Measurements from ENCODE around the gene CNTN5. TPM values are rescaled to one million over a fixed set of nuclear protein-coding genes. Genes with fewer than 3 reads are reported as not detected.

The CNTN5 gene
- total RNA-seq, 1 donor from 2014 or later, result not detected

DNA sequence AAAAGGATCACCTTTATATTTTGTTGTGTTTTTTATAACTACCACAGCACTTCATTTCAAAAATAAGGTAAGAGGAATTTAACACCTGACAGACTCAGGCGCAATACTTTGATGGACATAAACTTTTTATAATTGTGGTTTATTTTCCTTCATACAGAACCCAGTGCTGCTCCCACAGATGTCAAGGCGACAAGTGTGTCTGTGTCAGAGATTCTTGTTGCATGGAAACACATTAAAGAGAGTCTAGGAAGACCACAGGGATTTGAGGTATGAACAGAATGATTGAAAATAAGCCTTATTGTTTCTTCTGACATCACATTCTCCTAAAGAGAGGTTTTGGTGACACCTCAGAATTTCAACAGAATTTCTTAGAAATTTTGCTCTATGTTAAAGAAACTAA, 1287.5 kb downstream of the CNTN5 start:
- no peaks in the 10 kb centered on the region for H3K9me3 Mint-ChIP-seq (ENCODE audit: low read depth)
- H3K4me1 Mint-ChIP-seq (ENCODE audit: low read depth), result no peaks in the 10 kb centered on the region
- no peaks in the 10 kb centered on the region for H3K36me3 Mint-ChIP-seq (ENCODE audit: low read depth)
- no peak for DNase-seq (ENCODE audit: low spot score)
- no peak overlapping the region for H3K4me3 Mint-ChIP-seq (ENCODE audit: unreplicated experiment)
- peaks cover 20% of the 10 kb centered on the region for H3K27me3 Mint-ChIP-seq (ENCODE audit: low read depth)
- H3K27ac Mint-ChIP-seq (ENCODE audit: unreplicated experiment), result no peak overlapping the region
- TF ChIP-seq, protein P1, sequence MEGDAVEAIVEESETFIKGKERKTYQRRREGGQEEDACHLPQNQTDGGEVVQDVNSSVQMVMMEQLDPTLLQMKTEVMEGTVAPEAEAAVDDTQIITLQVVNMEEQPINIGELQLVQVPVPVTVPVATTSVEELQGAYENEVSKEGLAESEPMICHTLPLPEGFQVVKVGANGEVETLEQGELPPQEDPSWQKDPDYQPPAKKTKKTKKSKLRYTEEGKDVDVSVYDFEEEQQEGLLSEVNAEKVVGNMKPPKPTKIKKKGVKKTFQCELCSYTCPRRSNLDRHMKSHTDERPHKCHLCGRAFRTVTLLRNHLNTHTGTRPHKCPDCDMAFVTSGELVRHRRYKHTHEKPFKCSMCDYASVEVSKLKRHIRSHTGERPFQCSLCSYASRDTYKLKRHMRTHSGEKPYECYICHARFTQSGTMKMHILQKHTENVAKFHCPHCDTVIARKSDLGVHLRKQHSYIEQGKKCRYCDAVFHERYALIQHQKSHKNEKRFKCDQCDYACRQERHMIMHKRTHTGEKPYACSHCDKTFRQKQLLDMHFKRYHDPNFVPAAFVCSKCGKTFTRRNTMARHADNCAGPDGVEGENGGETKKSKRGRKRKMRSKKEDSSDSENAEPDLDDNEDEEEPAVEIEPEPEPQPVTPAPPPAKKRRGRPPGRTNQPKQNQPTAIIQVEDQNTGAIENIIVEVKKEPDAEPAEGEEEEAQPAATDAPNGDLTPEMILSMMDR (IDR thresholded peaks at IDR 0.05), result no peak

DNA sequence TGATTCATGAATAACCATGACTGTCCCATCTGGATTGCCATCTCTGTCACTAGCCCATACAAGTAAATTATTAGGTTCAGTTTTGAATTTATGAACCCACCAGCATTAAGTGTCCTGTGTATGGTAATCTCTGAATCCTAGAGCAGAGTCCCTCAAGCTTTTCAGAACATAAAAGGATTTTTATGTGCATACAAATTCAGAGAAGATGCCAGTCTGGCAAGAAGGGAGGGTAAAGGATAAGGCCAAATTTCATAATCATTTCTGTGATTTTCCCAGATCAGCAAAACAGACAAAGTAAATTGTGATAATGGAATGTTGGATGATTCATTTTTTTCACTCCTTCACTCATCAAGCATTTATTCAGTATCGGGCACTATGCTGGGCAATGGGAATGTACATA, 1295.2 kb downstream of the CNTN5 start:
- Mint-ChIP-seq H3K36me3 (ENCODE audit: low read depth) (no peaks in the 10 kb centered on the region), H3K27me3 (ENCODE audit: low read depth) (peaks cover 22% of the 10 kb centered on the region), H3K4me1 (ENCODE audit: low read depth) (no peaks in the 10 kb centered on the region), H3K4me3 (ENCODE audit: unreplicated experiment) (no peak overlapping the region), H3K9me3 (ENCODE audit: low read depth) (peaks cover 6% of the 10 kb centered on the region), H3K27ac (ENCODE audit: unreplicated experiment) (no peak overlapping the region)
- TF ChIP-seq, protein P1 (IDR thresholded peaks at IDR 0.05), result no peak
- no peak for DNase-seq (ENCODE audit: low spot score)

DNA sequence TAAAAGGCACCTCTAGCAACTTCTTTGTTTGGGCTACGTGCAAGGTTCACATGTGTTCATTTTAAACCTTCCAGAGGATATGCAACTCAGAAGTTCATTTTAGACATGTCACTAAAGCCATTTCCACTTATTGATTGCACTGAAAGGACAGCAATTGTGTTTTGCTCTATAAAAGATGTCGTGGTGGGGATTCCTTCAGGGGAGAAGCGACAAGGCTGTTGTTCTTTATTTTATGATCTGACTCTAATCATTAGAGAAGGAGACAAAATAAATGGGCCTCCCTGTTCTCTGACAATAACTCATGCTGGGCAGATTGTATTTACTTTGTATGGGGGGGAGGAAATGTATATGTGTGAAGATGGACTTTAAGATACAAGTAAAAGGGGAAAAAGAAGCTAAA, 1296.2 kb downstream of the CNTN5 start:
- peaks cover 18% of the 10 kb centered on the region for H3K27me3 Mint-ChIP-seq (ENCODE audit: low read depth)
- no peak overlapping the region for H3K4me3 Mint-ChIP-seq (ENCODE audit: unreplicated experiment)
- peaks cover 6% of the 10 kb centered on the region for H3K9me3 Mint-ChIP-seq (ENCODE audit: low read depth)
- TF ChIP-seq, protein P1 (IDR thresholded peaks at IDR 0.05), result no peak
- no peak for DNase-seq (ENCODE audit: low spot score)
- H3K4me1 Mint-ChIP-seq (ENCODE audit: low read depth), result no peaks in the 10 kb centered on the region
- no peak overlapping the region for H3K27ac Mint-ChIP-seq (ENCODE audit: unreplicated experiment)
- no peaks in the 10 kb centered on the region for H3K36me3 Mint-ChIP-seq (ENCODE audit: low read depth)

DNA sequence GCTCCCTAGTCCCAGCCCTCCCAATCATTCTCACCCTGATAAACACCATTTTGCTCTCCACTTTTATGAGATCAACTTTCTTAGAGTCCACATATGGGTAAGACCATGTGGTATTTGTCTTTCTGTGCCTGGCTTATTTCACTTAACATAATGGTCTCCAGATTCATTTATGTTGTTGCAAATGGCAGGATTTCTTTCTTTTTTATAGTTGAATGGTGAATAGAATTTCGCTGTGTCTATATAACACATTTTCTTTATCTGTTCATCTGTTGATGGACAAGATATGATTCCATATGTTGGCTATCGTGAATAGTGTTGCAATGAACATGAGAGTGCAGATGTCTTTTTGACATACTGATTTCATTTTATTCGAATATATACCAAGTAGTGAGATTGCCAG, 1298.9 kb downstream of the CNTN5 start:
- TF ChIP-seq, protein P1 (IDR thresholded peaks at IDR 0.05), result no peak
- peaks cover 12% of the 10 kb centered on the region for H3K27me3 Mint-ChIP-seq (ENCODE audit: low read depth)
- peaks cover 6% of the 10 kb centered on the region for H3K9me3 Mint-ChIP-seq (ENCODE audit: low read depth)
- H3K27ac Mint-ChIP-seq (ENCODE audit: unreplicated experiment), result no peak overlapping the region
- no peaks in the 10 kb centered on the region for H3K36me3 Mint-ChIP-seq (ENCODE audit: low read depth)
- DNase-seq (ENCODE audit: low spot score), result no peak
- H3K4me3 Mint-ChIP-seq (ENCODE audit: unreplicated experiment), result no peak overlapping the region
- H3K4me1 Mint-ChIP-seq (ENCODE audit: low read depth), result no peaks in the 10 kb centered on the region

DNA sequence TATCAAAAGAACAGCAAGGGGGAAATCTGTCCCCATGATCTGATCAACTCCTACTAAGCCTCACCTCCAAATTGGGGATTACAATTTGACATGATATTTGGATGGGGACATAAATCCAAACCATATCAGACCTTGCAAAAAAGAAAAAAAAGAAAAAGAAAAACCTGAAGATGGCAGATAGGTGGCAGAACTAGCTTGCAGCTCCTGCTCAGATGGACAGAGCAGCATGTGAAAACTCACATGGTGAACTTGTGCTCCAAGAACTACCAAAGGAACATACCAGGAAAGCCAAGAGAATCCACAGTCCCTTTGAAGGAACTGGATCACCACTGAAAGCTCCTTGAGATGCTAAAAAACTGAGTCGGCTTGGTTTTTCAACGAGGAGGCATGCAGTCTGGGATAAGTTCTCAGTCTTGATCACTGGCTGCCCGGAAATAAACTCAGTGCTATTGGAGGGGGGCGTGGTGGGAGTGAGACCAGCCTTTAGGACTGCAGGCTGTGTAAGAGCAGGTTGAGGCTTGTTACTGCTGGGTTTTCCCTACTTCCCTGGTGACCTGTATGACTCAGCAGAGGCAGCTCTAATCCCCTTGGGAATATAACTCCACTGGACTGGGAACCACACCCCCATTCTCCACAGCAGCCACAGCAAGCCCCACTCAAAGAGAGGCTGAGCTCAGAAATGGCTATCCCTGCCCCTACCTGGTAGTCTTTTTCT, 1308.0 kb downstream of the CNTN5 start:
- DNase-seq (ENCODE audit: low spot score), result no peak
- Mint-ChIP-seq H3K27ac (ENCODE audit: unreplicated experiment) (no peak overlapping the region), H3K36me3 (ENCODE audit: low read depth) (no peaks in the 10 kb centered on the region), H3K27me3 (ENCODE audit: low read depth) (peaks cover 17% of the 10 kb centered on the region), H3K4me1 (ENCODE audit: low read depth) (no peaks in the 10 kb centered on the region), H3K4me3 (ENCODE audit: unreplicated experiment) (no peak overlapping the region), H3K9me3 (ENCODE audit: low read depth) (peaks cover 3% of the 10 kb centered on the region)
- TF ChIP-seq, protein P1 (IDR thresholded peaks at IDR 0.05), result no peak

All from chondrocyte (in vitro differentiated cells).